DOHH2 (cell line): ENCODE data around the gene ZNF862.

Experiments
- H3F3A ChIP-seq: fragments of 200-600 bp; sonication (generic), shearing (Covaris generic); 2 replicates; pipeline ENCODE4 v1.6.0; 2016; ENCODE audit warnings: antibody characterized with exemption, mild to moderate bottlenecking; ENCODE audit not compliant: control insufficient read depth, insufficient read depth
- H3K27ac ChIP-seq: fragments of 200-600 bp; sonication (generic); 2 replicates; pipeline ENCODE4 v1.5.1; 2014; ENCODE audit warnings: low read depth, mild to moderate bottlenecking, low read length, moderate library complexity
- H3K27me3 ChIP-seq: fragments of 200-600 bp; sonication (generic); 2 replicates; pipeline ENCODE4 v1.6.1; 2014; ENCODE audit warnings: mild to moderate bottlenecking, low read length, mixed read lengths; ENCODE audit not compliant: control insufficient read depth
- H3K36me3 ChIP-seq: fragments of 200-600 bp; sonication (generic); 2 replicates; pipeline ENCODE4 v1.6.1; 2014; ENCODE audit warnings: mild to moderate bottlenecking, low read length, moderate library complexity, mixed read lengths; ENCODE audit not compliant: control insufficient read depth
- H3K4me1 ChIP-seq: fragments of 200-600 bp; sonication (generic); 2 replicates; pipeline ENCODE4 v1.6.1; 2014; ENCODE audit warnings: mild to moderate bottlenecking, low read length, mixed read lengths; ENCODE audit not compliant: control insufficient read depth
- H3K4me2 ChIP-seq: fragments of 200-600 bp; sonication (generic); 2 replicates; pipeline ENCODE4 v1.6.0; 2014; ENCODE audit warnings: mild to moderate bottlenecking, low read length, moderate library complexity
- H3K4me3 ChIP-seq: fragments of 200-600 bp; sonication (generic); 2 replicates; pipeline ENCODE4 v1.5.1; 2014; ENCODE audit warnings: mild to moderate bottlenecking, low read length, mixed read lengths
- H3K79me2 ChIP-seq: fragments of 200-600 bp; sonication (generic); 2 replicates; pipeline ENCODE4 v1.6.1; 2014; ENCODE audit warnings: mild to moderate bottlenecking, low read length, mixed read lengths; ENCODE audit not compliant: control insufficient read depth
- H3K9me2 ChIP-seq: fragments of 200-600 bp; sonication (generic); replicated peaks from 2 replicates; pipeline ENCODE4 v1.6.1; 2014; ENCODE audit warnings: mild to moderate bottlenecking, low read length, mixed read lengths; ENCODE audit not compliant: control insufficient read depth
- H3K9me3 ChIP-seq: fragments of 200-600 bp; sonication (generic); 2 replicates; pipeline ENCODE4 v1.6.1; 2014; ENCODE audit warnings: antibody characterized with exemption, low read length, mixed read lengths; ENCODE audit not compliant: control insufficient read depth, insufficient read depth
- H4K20me1 ChIP-seq: fragments of 200-600 bp; sonication (generic); 2 replicates; pipeline ENCODE4 v1.6.0; 2014; ENCODE audit warnings: low read depth, mild to moderate bottlenecking, antibody characterized with exemption, low read length, moderate library complexity; ENCODE audit not compliant: control insufficient read depth, insufficient read depth
- EZH2phosphoT487 ChIP-seq: fragments of 200-600 bp; sonication (generic); IDR thresholded peaks from 2 replicates; pipeline ENCODE4 v1.6.1; 2017; ENCODE audit warnings: borderline replicate concordance, mild to moderate bottlenecking, antibody characterized with exemption, low read length, moderate library complexity, mixed read lengths
- TF ChIP-seq, protein P1 (sequence below): fragments of 200-600 bp; sonication (generic); IDR thresholded peaks from one replicate; pipeline ENCODE4 v1.5.1; 2014; ENCODE audit warnings: antibody characterized with exemption, mild to moderate bottlenecking, low read depth, low read length; ENCODE audit not compliant: poor library complexity, severe bottlenecking

Gene ZNF862

DNA sequence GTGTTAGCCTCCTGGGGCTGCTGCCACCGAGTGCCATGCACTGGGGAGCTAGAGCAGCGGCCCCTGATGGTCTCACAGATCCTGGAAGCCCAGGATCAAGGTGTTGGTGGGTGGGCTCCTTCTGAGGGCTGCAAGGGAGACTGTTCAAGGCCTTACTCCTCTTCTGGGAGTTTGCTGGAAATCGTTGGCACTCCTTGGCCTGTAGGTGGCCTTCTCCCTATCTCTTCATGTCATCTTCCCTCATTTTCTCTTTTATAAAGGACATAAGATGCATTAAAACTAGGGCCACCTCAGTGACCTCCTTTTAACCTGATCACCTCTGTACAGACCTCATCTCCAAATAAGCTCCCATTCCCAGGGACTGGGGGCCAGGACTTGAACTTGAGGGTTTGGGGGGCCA is 27.0 kb upstream of the ZNF862 start:
- H3K4me2 ChIP-seq: no peak overlapping the region
- H3K4me3 ChIP-seq: no peak overlapping the region
- H4K20me1 ChIP-seq: 0 out of 2 replicates have a peak, but pooled peaks cover 6% of the 10 kb centered on the region
- H3F3A ChIP-seq: no peaks in the 10 kb centered on the region
- no peaks in the 10 kb centered on the region for H3K9me2 ChIP-seq
- no peaks in the 10 kb centered on the region for H3K36me3 ChIP-seq
- H3K4me1 ChIP-seq: no peaks in the 10 kb centered on the region
- H3K79me2 ChIP-seq: no peaks in the 10 kb centered on the region
- TF ChIP-seq EZH2phosphoT487: no peak
- TF ChIP-seq, protein P1, sequence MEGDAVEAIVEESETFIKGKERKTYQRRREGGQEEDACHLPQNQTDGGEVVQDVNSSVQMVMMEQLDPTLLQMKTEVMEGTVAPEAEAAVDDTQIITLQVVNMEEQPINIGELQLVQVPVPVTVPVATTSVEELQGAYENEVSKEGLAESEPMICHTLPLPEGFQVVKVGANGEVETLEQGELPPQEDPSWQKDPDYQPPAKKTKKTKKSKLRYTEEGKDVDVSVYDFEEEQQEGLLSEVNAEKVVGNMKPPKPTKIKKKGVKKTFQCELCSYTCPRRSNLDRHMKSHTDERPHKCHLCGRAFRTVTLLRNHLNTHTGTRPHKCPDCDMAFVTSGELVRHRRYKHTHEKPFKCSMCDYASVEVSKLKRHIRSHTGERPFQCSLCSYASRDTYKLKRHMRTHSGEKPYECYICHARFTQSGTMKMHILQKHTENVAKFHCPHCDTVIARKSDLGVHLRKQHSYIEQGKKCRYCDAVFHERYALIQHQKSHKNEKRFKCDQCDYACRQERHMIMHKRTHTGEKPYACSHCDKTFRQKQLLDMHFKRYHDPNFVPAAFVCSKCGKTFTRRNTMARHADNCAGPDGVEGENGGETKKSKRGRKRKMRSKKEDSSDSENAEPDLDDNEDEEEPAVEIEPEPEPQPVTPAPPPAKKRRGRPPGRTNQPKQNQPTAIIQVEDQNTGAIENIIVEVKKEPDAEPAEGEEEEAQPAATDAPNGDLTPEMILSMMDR: peak; percentile 60
- H3K9me3 ChIP-seq: no peaks in the 10 kb centered on the region
- H3K27me3 ChIP-seq: no peaks in the 10 kb centered on the region
- no peak overlapping the region for H3K27ac ChIP-seq

DNA sequence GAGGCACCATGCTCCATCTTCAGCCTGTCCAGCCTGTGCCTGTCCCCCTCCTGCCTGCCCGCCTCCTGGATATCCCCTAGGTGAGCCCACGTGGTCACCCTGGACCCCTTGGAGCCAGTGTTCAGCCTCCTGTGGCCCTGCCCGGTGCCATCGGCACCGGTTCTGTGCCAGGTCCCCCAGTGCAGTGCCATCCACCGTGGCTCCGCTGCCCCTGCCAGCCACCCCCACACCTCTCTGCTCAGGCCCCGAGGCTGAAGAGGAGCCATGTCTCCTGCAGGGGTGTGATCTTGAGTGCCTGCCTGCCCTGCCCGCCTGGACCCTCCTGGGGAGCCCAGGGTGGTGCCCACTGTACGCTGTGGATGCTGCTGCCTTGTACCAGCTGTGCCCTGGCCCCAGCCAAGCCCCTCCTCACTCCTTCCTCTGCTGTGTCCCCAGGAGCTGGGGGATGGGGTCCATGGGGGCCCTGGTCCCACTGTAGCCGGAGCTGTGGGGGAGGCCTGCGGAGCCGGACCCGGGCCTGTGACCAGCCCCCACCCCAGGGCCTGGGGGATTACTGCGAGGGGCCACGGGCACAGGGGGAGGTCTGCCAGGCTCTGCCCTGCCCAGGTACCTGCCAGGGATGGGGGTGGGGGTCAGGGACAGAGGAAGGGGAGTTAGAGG is 26.2 kb upstream of the ZNF862 start:
- H3F3A ChIP-seq: no peaks in the 10 kb centered on the region
- H3K9me3 ChIP-seq: no peaks in the 10 kb centered on the region
- H3K36me3 ChIP-seq: no peaks in the 10 kb centered on the region
- no peaks in the 10 kb centered on the region for H3K4me1 ChIP-seq
- H3K27me3 ChIP-seq: no peaks in the 10 kb centered on the region
- TF ChIP-seq, protein P1: no peak
- TF ChIP-seq EZH2phosphoT487: no peak
- no peak overlapping the region for H3K4me3 ChIP-seq
- H3K79me2 ChIP-seq: no peaks in the 10 kb centered on the region
- H3K4me2 ChIP-seq: no peak overlapping the region
- H3K9me2 ChIP-seq: no peaks in the 10 kb centered on the region
- H3K27ac ChIP-seq: no peak overlapping the region
- 0 out of 2 replicates have a peak, but pooled peaks cover 6% of the 10 kb centered on the region for H4K20me1 ChIP-seq

DNA sequence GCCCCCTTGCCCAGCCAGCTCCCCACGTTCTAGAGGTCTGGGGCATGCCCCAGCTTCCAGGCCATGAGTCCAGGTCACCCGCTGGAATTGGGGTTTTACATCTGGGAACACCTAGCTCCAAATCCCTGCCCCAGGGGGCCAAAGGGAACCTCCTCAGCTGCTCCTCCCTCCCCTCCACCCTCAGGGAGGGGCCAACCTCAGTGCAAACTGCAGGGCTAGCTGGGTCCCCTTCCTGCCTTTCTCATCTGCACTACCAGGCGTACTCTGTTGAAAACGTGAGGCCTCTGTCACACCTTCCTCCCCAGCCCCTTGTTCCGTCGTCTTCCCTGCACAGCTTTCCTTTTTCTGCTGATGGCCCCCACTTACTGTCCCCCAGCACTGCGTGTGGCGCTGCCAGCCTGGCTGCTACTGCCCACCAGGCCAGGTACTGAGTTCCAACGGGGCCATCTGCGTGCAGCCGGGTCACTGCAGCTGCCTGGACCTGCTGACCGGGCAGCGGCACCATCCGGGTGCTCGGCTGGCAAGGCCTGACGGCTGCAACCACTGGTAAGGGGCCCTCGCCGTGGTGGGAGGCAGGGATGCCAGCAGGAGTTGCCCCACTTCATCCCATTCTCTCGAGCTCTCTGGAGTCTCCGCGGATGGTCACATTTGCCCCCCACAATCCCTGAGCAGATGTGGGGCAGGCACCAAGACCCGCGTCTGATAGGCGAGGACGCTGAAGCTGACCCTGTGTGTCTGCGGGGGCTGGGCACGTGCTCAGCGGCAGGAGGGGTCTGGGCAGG is 24.7 kb upstream of the ZNF862 start:
- Histone ChIP-seq H3K9me3 (no peaks in the 10 kb centered on the region), H3K4me3 (no peak overlapping the region), H3K4me1 (no peaks in the 10 kb centered on the region), H3K9me2 (no peaks in the 10 kb centered on the region), H3K79me2 (no peaks in the 10 kb centered on the region), H4K20me1 (0 out of 2 replicates have a peak, but pooled peaks cover 3% of the 10 kb centered on the region), H3F3A (no peaks in the 10 kb centered on the region), H3K27ac (no peak overlapping the region), H3K4me2 (no peak overlapping the region), H3K27me3 (no peaks in the 10 kb centered on the region), H3K36me3 (no peaks in the 10 kb centered on the region)
- TF ChIP-seq, protein P1: no peak
- TF ChIP-seq EZH2phosphoT487: no peak
